Central memory CD8-positive, alpha-beta T cell (primary cell): ENCODE data around the gene PYGB.
"Not testable (repeated sequence)": the region's sequence is repeated elsewhere in the genome, so short reads cannot be mapped to it uniquely, and the experiment has no call there.

Experiments
- ATAC-seq: fragments of 150-1000 bp; cut with Tn5 transposase; replicated peaks from 2 replicates; pipeline ENCODE4 v1.10.0; 2022; ENCODE audit warnings: mild to moderate bottlenecking, moderate FRiP score, moderate number of reproducible peaks; ENCODE audit not compliant: poor library complexity, severe bottlenecking; ENCODE audit errors: extremely low read depth
- DNase-seq, 2 donors: peaks; one replicate each; pipeline ENCODE4 v3.0.0; 2021; ENCODE audit warnings: low spot score in 2 of 2
- H3K27ac Mint-ChIP-seq: one replicate; pipeline ENCODE4 v1.8.0; 2022; ENCODE audit warnings: low read depth, mild to moderate bottlenecking, moderate library complexity, mixed read lengths
- H3K27me3 Mint-ChIP-seq: one replicate; pipeline ENCODE4 v1.8.0; 2022; ENCODE audit warnings: mixed read lengths
- H3K36me3 Mint-ChIP-seq: one replicate; pipeline ENCODE4 v1.8.0; 2022; ENCODE audit warnings: mild to moderate bottlenecking, moderate library complexity, mixed read lengths; ENCODE audit not compliant: insufficient read depth
- H3K4me1 Mint-ChIP-seq: one replicate; pipeline ENCODE4 v1.8.0; 2022; ENCODE audit warnings: mixed read lengths
- H3K4me3 Mint-ChIP-seq: one replicate; pipeline ENCODE4 v1.8.0; 2022; ENCODE audit warnings: mild to moderate bottlenecking, moderate library complexity, mixed read lengths
- H3K9me3 Mint-ChIP-seq: one replicate; pipeline ENCODE4 v1.8.0; 2022; ENCODE audit warnings: mixed read lengths

Gene PYGB

GRCh38 chr20:25334972-25335371, 87.1 kb downstream of the PYGB start:
- H3K4me1 Mint-ChIP-seq, result peaks cover 24% of the 10 kb centered on the region
- H3K27ac Mint-ChIP-seq, H3K9me3 Mint-ChIP-seq, H3K4me3 Mint-ChIP-seq, DNase-seq, H3K27me3 Mint-ChIP-seq, ATAC-seq, H3K36me3 Mint-ChIP-seq: not testable (repeated sequence)

- DNase-seq (no peak), ATAC-seq (no peak)
- H3K27me3 Mint-ChIP-seq, result no peaks in the 10 kb centered on the region
- peaks cover 8% of the 10 kb centered on the region for H3K36me3 Mint-ChIP-seq
- no peaks in the 10 kb centered on the region for H3K9me3 Mint-ChIP-seq
- no peak overlapping the region for H3K27ac Mint-ChIP-seq
- no peak overlapping the region for H3K4me3 Mint-ChIP-seq
- H3K4me1 Mint-ChIP-seq, result peaks cover 25% of the 10 kb centered on the region
These were observed 88.9 kb downstream of the PYGB start for GRCh38 chr20:25336561-25337422.

- ATAC-seq, result no peak
- DNase-seq, result no peak
- Mint-ChIP-seq H3K4me3 (no peak overlapping the region), H3K4me1 (peaks cover 32% of the 10 kb centered on the region), H3K27me3 (no peaks in the 10 kb centered on the region), H3K9me3 (no peaks in the 10 kb centered on the region), H3K27ac (no peak overlapping the region), H3K36me3 (peaks cover 6% of the 10 kb centered on the region)
These were observed 90.5 kb downstream of the PYGB start for GRCh38 chr20:25338112-25339023.

GRCh38 chr20:25339608-25340007, 91.7 kb downstream of the PYGB start:
- H3K4me3 Mint-ChIP-seq, result no peak overlapping the region
- ATAC-seq, result no peak
- peaks cover 41% of the 10 kb centered on the region for H3K4me1 Mint-ChIP-seq
- H3K9me3 Mint-ChIP-seq, result no peaks in the 10 kb centered on the region
- peaks cover 6% of the 10 kb centered on the region for H3K36me3 Mint-ChIP-seq
- H3K27me3 Mint-ChIP-seq, result no peaks in the 10 kb centered on the region
- DNase-seq, result no peak
- H3K27ac Mint-ChIP-seq, result no peak overlapping the region

- Mint-ChIP-seq H3K27ac (peak overlapping the region; percentile 41), H3K4me3 (no peak overlapping the region), H3K27me3 (no peaks in the 10 kb centered on the region), H3K36me3 (peaks cover 6% of the 10 kb centered on the region), H3K4me1 (peaks cover 46% of the 10 kb centered on the region), H3K9me3 (no peaks in the 10 kb centered on the region)
- ATAC-seq (no peak), DNase-seq (no peak)
These were observed 92.5 kb downstream of the PYGB start for GRCh38 chr20:25340380-25340779.

GRCh38 chr20:25341716-25342680, 94.1 kb downstream of the PYGB start:
- no peaks in the 10 kb centered on the region for H3K27me3 Mint-ChIP-seq
- no peak overlapping the region for H3K27ac Mint-ChIP-seq

GRCh38 chr20:25344634-25345033, 96.7 kb downstream of the PYGB start:
- no peak for DNase-seq
- no peak for ATAC-seq
- peaks cover 57% of the 10 kb centered on the region for H3K4me1 Mint-ChIP-seq
- no peak overlapping the region for H3K4me3 Mint-ChIP-seq
- peaks cover 2% of the 10 kb centered on the region for H3K36me3 Mint-ChIP-seq
- no peak overlapping the region for H3K27ac Mint-ChIP-seq
- H3K27me3 Mint-ChIP-seq, result no peaks in the 10 kb centered on the region
- no peaks in the 10 kb centered on the region for H3K9me3 Mint-ChIP-seq

More at GRCh38 chr20:25341716-25342680, 94.1 kb downstream of the PYGB start:
- DNase-seq, result no peak
- Mint-ChIP-seq H3K4me3 (no peak overlapping the region), H3K36me3 (peaks cover 6% of the 10 kb centered on the region), H3K9me3 (no peaks in the 10 kb centered on the region), H3K4me1 (peaks cover 61% of the 10 kb centered on the region)
- ATAC-seq, result no peak

- H3K9me3 Mint-ChIP-seq, result no peaks in the 10 kb centered on the region
- no peaks in the 10 kb centered on the region for H3K27me3 Mint-ChIP-seq
- ATAC-seq, result no peak
- peaks cover 59% of the 10 kb centered on the region for H3K4me1 Mint-ChIP-seq
- H3K36me3 Mint-ChIP-seq, result peaks cover 2% of the 10 kb centered on the region
- H3K27ac Mint-ChIP-seq, result no peak overlapping the region
- no peak for DNase-seq
- H3K4me3 Mint-ChIP-seq, result no peak overlapping the region
These were observed 97.8 kb downstream of the PYGB start for GRCh38 chr20:25345721-25346120.

GRCh38 chr20:25346349-25346748, 98.5 kb downstream of the PYGB start:
- Mint-ChIP-seq H3K36me3 (peaks cover 2% of the 10 kb centered on the region), H3K27me3 (no peaks in the 10 kb centered on the region), H3K4me3 (no peak overlapping the region), H3K4me1 (peaks cover 57% of the 10 kb centered on the region), H3K9me3 (no peaks in the 10 kb centered on the region), H3K27ac (no peak overlapping the region)
- ATAC-seq, result peak; percentile 88
- DNase-seq, result no peak
